ENCODE results near the gene SLC6A6.
"Not testable (repeated sequence)": the region's sequence is repeated elsewhere in the genome, so short reads cannot be mapped to it uniquely, and the experiment has no call there.

Gene SLC6A6

DNA sequence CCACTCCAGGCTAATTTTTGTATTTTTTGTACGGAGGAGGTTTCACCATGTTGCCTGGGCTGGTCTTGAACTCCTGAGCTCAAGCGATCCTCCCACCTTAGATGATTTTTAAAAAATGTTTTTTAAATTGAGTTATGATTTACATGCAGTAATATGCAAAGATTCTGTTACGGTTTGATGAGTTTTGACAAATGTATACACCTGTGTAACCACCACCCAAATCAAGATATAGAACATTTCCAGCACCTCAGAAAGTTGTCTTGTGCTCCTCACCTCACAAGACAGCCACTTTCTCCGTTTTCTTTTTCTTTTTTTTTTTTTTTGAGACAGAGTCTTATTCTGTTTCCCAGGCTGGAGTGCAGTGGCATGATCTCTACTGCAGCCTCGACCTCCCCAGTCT, 4.8 kb downstream of the SLC6A6 start:
- Histone ChIP-seq H3K9me3 (ENCODE audit: control insufficient read depth in 2 of 2, low read length in 2 of 2) (no peaks in the 10 kb centered on the region), H3K27me3 (ENCODE audit: control insufficient read depth in 2 of 2, insufficient read depth in 2 of 2, low read length in 2 of 2) (peaks cover 0 to 6% of the 10 kb centered on the region in 2 donors), H3K27ac (ENCODE audit: low read depth in 2 of 2, low read length in 2 of 2) (no peak overlapping the region), H3K4me3 (ENCODE audit: low read length in 2 of 2) (no peak overlapping the region), H3K4me1 (ENCODE audit: control insufficient read depth in 2 of 2, insufficient read depth in 2 of 2, low read length in 2 of 2) (peaks cover 10 to 23% of the 10 kb centered on the region in 2 donors), H3K36me3 (ENCODE audit: control insufficient read depth in 2 of 2, insufficient read depth in 2 of 2, low read length in 2 of 2) (peaks cover 0 to 4% of the 10 kb centered on the region in 2 donors), H3K9ac (ENCODE audit: low read depth in 1 of 2, low read length in 2 of 2) (no peak overlapping the region)

- not testable (repeated sequence) for H3K27me3 ChIP-seq (ENCODE audit: control insufficient read depth in 2 of 2, insufficient read depth in 2 of 2, low read length in 2 of 2); H3K4me3 ChIP-seq (ENCODE audit: low read length in 2 of 2); H3K9ac ChIP-seq (ENCODE audit: low read depth in 1 of 2, low read length in 2 of 2); H3K9me3 ChIP-seq (ENCODE audit: control insufficient read depth in 2 of 2, low read length in 2 of 2); H3K27ac ChIP-seq (ENCODE audit: low read depth in 2 of 2, low read length in 2 of 2); H3K36me3 ChIP-seq (ENCODE audit: control insufficient read depth in 2 of 2, insufficient read depth in 2 of 2, low read length in 2 of 2)
- peaks cover 3 to 12% of the 10 kb centered on the region in 2 donors for H3K4me1 ChIP-seq (ENCODE audit: control insufficient read depth in 2 of 2, insufficient read depth in 2 of 2, low read length in 2 of 2)
Measured at GRCh38 chr3:14409779-14410063, 7.3 kb downstream of the SLC6A6 start.

DNA sequence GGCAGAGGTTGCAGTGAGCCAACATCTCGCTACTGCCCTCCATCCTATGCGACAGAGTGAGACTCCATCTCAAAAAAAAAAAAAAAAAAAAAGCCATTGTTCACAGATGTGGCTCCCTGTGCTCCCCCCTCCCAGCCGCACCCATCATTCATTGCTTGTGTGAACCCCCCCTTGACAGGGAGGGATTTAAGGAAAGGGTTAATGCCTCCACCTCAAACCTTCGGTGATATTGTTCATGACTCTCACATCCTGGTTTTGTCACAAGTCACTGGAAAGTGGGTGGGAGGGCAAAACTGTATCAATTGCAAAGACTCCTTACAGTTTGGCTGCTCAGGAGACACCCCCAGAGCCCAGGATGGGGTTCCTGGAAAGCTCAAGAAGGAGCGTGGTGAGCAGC, 7.7 kb downstream of the SLC6A6 start:
- no peak overlapping the region for H3K27ac ChIP-seq (ENCODE audit: low read depth in 2 of 2, low read length in 2 of 2)
- H3K27me3 ChIP-seq (ENCODE audit: control insufficient read depth in 2 of 2, insufficient read depth in 2 of 2, low read length in 2 of 2) = no peaks in the 10 kb centered on the region
- H3K4me3 ChIP-seq (ENCODE audit: low read length in 2 of 2) = no peak overlapping the region
- H3K36me3 ChIP-seq (ENCODE audit: control insufficient read depth in 2 of 2, insufficient read depth in 2 of 2, low read length in 2 of 2) = peaks cover 0 to 4% of the 10 kb centered on the region in 2 donors
- H3K4me1 ChIP-seq (ENCODE audit: control insufficient read depth in 2 of 2, insufficient read depth in 2 of 2, low read length in 2 of 2) = peaks cover 3 to 8% of the 10 kb centered on the region in 2 donors
- no peak overlapping the region for H3K9ac ChIP-seq (ENCODE audit: low read depth in 1 of 2, low read length in 2 of 2)
- H3K9me3 ChIP-seq (ENCODE audit: control insufficient read depth in 2 of 2, low read length in 2 of 2) = no peaks in the 10 kb centered on the region

DNA sequence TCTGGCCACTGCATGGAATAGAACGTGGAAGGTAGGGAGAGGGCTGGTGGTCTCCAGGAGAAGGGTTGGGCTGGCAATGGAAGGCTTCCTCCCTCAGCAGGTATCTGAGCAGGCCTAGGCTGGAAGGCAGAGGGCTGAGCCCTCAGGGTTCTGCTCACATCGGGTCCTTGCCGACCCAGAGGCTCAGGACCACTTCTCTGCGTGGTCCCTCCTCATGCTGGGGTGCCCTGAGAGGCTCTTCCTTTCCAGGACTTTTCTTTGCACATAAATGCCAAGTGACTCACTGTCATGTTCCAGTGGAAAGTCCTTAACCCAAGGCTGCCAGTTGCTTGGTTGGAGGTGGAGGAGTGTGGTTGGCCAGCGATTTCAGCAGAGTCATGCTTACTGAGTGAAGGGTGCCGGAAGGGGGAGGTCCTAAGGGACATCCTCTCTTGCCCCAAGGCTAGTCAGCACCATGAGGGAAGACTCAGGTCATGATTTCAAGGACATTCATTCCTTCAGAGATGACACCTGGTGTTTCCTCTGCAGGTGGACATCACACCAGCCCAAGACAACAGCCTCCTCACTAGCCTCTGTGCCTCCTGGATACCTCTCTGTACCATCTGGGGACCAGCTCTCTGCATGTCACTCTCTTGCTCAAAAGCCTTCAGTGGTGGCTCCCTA, 8.2 kb downstream of the SLC6A6 start:
- Histone ChIP-seq H3K36me3 (ENCODE audit: control insufficient read depth in 2 of 2, insufficient read depth in 2 of 2, low read length in 2 of 2) (peaks cover 0 to 4% of the 10 kb centered on the region in 2 donors), H3K4me3 (ENCODE audit: low read length in 2 of 2) (no peak overlapping the region), H3K27ac (ENCODE audit: low read depth in 2 of 2, low read length in 2 of 2) (no peak overlapping the region), H3K9me3 (ENCODE audit: control insufficient read depth in 2 of 2, low read length in 2 of 2) (no peaks in the 10 kb centered on the region), H3K27me3 (ENCODE audit: control insufficient read depth in 2 of 2, insufficient read depth in 2 of 2, low read length in 2 of 2) (no peaks in the 10 kb centered on the region), H3K9ac (ENCODE audit: low read depth in 1 of 2, low read length in 2 of 2) (no peak overlapping the region), H3K4me1 (ENCODE audit: control insufficient read depth in 2 of 2, insufficient read depth in 2 of 2, low read length in 2 of 2) (peaks cover 3 to 6% of the 10 kb centered on the region in 2 donors)

DNA sequence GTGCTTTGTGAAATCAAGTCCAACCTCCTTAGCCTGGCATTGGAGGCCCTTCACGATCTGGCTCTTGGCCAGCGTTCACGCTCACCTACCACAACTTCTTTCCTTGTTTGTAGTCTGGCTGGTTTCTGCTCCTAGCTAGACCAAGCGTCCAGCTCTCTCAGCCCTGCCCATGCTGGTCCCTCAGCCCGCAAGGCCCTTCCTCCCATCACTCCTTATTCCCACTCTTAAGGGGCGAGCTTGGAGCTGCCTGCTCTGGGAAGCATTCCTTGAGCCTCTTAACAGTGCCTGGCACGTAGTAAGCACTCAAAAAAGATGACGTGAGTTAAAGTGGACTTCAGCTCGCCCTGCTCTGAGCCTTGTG, 8.7 kb downstream of the SLC6A6 start:
- Histone ChIP-seq H3K9me3 (ENCODE audit: control insufficient read depth in 2 of 2, low read length in 2 of 2) (no peaks in the 10 kb centered on the region), H3K27me3 (ENCODE audit: control insufficient read depth in 2 of 2, insufficient read depth in 2 of 2, low read length in 2 of 2) (no peaks in the 10 kb centered on the region), H3K9ac (ENCODE audit: low read depth in 1 of 2, low read length in 2 of 2) (no peak overlapping the region), H3K4me3 (ENCODE audit: low read length in 2 of 2) (no peak overlapping the region), H3K36me3 (ENCODE audit: control insufficient read depth in 2 of 2, insufficient read depth in 2 of 2, low read length in 2 of 2) (peaks cover 0 to 4% of the 10 kb centered on the region in 2 donors), H3K27ac (ENCODE audit: low read depth in 2 of 2, low read length in 2 of 2) (no peak overlapping the region), H3K4me1 (ENCODE audit: control insufficient read depth in 2 of 2, insufficient read depth in 2 of 2, low read length in 2 of 2) (peaks cover 3 to 6% of the 10 kb centered on the region in 2 donors)

GRCh38 chr3:14411988-14412387, 9.6 kb downstream of the SLC6A6 start:
- Histone ChIP-seq H3K9me3 (ENCODE audit: control insufficient read depth in 2 of 2, low read length in 2 of 2) (no peaks in the 10 kb centered on the region), H3K27ac (ENCODE audit: low read depth in 2 of 2, low read length in 2 of 2) (no peak overlapping the region), H3K27me3 (ENCODE audit: control insufficient read depth in 2 of 2, insufficient read depth in 2 of 2, low read length in 2 of 2) (no peaks in the 10 kb centered on the region), H3K4me1 (ENCODE audit: control insufficient read depth in 2 of 2, insufficient read depth in 2 of 2, low read length in 2 of 2) (peaks cover 3 to 6% of the 10 kb centered on the region in 2 donors), H3K4me3 (ENCODE audit: low read length in 2 of 2) (no peak overlapping the region), H3K9ac (ENCODE audit: low read depth in 1 of 2, low read length in 2 of 2) (no peak overlapping the region), H3K36me3 (ENCODE audit: control insufficient read depth in 2 of 2, insufficient read depth in 2 of 2, low read length in 2 of 2) (peaks cover 0 to 4% of the 10 kb centered on the region in 2 donors)

- peaks cover 0 to 4% of the 10 kb centered on the region in 2 donors for H3K36me3 ChIP-seq (ENCODE audit: control insufficient read depth in 2 of 2, insufficient read depth in 2 of 2, low read length in 2 of 2)
- peaks cover 3 to 6% of the 10 kb centered on the region in 2 donors for H3K4me1 ChIP-seq (ENCODE audit: control insufficient read depth in 2 of 2, insufficient read depth in 2 of 2, low read length in 2 of 2)
- H3K27ac ChIP-seq (ENCODE audit: low read depth in 2 of 2, low read length in 2 of 2) = no peak overlapping the region
- no peak overlapping the region for H3K4me3 ChIP-seq (ENCODE audit: low read length in 2 of 2)
- H3K9ac ChIP-seq (ENCODE audit: low read depth in 1 of 2, low read length in 2 of 2) = no peak overlapping the region
- no peaks in the 10 kb centered on the region for H3K27me3 ChIP-seq (ENCODE audit: control insufficient read depth in 2 of 2, insufficient read depth in 2 of 2, low read length in 2 of 2)
- no peaks in the 10 kb centered on the region for H3K9me3 ChIP-seq (ENCODE audit: control insufficient read depth in 2 of 2, low read length in 2 of 2)
Measured at GRCh38 chr3:14412831-14413380, 10.5 kb downstream of the SLC6A6 start.

DNA sequence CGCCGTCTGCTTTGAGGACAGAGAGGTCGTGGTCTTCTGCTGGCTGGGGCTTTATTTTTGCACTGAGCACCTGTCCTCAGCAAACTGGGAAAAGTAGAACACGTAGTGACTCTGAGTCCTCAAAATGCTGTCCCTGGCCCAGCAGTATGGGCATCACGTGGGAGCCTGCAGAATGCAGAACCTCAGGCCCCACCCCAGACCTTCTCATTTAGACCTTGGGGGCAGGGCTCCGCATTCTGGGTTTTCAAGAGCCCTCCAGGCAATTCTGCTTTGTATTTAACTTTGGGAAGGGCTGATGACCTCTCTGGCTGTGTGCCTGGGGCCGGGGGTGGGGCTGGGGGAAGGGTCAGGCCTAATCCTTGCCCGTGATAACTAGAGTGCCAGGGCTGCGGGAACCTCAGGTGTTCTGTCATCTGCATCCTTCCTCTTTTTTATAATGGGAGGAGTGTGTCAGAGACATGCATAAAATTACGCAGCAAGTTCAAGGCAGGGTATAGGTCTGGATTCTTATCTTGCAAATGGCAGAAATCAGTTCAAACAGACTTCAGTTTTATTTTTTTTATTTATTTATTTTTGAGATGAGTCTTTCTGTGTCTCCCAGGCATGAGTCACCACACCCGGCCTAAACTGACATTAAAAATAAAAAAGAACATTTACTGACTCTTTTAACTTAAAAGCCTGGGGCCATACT, 11.1 kb downstream of the SLC6A6 start:
- peaks cover 3 to 6% of the 10 kb centered on the region in 2 donors for H3K4me1 ChIP-seq (ENCODE audit: control insufficient read depth in 2 of 2, insufficient read depth in 2 of 2, low read length in 2 of 2)
- no peak overlapping the region for H3K27ac ChIP-seq (ENCODE audit: low read depth in 2 of 2, low read length in 2 of 2)
- peaks cover 0 to 4% of the 10 kb centered on the region in 2 donors for H3K36me3 ChIP-seq (ENCODE audit: control insufficient read depth in 2 of 2, insufficient read depth in 2 of 2, low read length in 2 of 2)
- no peak overlapping the region for H3K9ac ChIP-seq (ENCODE audit: low read depth in 1 of 2, low read length in 2 of 2)
- no peaks in the 10 kb centered on the region for H3K27me3 ChIP-seq (ENCODE audit: control insufficient read depth in 2 of 2, insufficient read depth in 2 of 2, low read length in 2 of 2)
- no peaks in the 10 kb centered on the region for H3K9me3 ChIP-seq (ENCODE audit: control insufficient read depth in 2 of 2, low read length in 2 of 2)
- H3K4me3 ChIP-seq (ENCODE audit: low read length in 2 of 2) = no peak overlapping the region

- no peaks in the 10 kb centered on the region for H3K9me3 ChIP-seq (ENCODE audit: control insufficient read depth in 2 of 2, low read length in 2 of 2)
- no peak overlapping the region for H3K9ac ChIP-seq (ENCODE audit: low read depth in 1 of 2, low read length in 2 of 2)
- peaks cover 6 to 9% of the 10 kb centered on the region in 2 donors for H3K4me1 ChIP-seq (ENCODE audit: control insufficient read depth in 2 of 2, insufficient read depth in 2 of 2, low read length in 2 of 2)
- no peaks in the 10 kb centered on the region for H3K27me3 ChIP-seq (ENCODE audit: control insufficient read depth in 2 of 2, insufficient read depth in 2 of 2, low read length in 2 of 2)
- peaks cover 0 to 4% of the 10 kb centered on the region in 2 donors for H3K36me3 ChIP-seq (ENCODE audit: control insufficient read depth in 2 of 2, insufficient read depth in 2 of 2, low read length in 2 of 2)
- H3K4me3 ChIP-seq (ENCODE audit: low read length in 2 of 2) = no peak overlapping the region
- no peak overlapping the region for H3K27ac ChIP-seq (ENCODE audit: low read depth in 2 of 2, low read length in 2 of 2)
Measured at GRCh38 chr3:14414846-14415464, 12.5 kb downstream of the SLC6A6 start.

GRCh38 chr3:14415501-14415900, 13.1 kb downstream of the SLC6A6 start:
- peaks cover 0 to 4% of the 10 kb centered on the region in 2 donors for H3K36me3 ChIP-seq (ENCODE audit: control insufficient read depth in 2 of 2, insufficient read depth in 2 of 2, low read length in 2 of 2)
- no peaks in the 10 kb centered on the region for H3K9me3 ChIP-seq (ENCODE audit: control insufficient read depth in 2 of 2, low read length in 2 of 2)
- no peak overlapping the region for H3K4me3 ChIP-seq (ENCODE audit: low read length in 2 of 2)
- H3K27ac ChIP-seq (ENCODE audit: low read depth in 2 of 2, low read length in 2 of 2) = no peak overlapping the region
- H3K27me3 ChIP-seq (ENCODE audit: control insufficient read depth in 2 of 2, insufficient read depth in 2 of 2, low read length in 2 of 2) = no peaks in the 10 kb centered on the region
- no peak overlapping the region for H3K9ac ChIP-seq (ENCODE audit: low read depth in 1 of 2, low read length in 2 of 2)
- peaks cover 6 to 9% of the 10 kb centered on the region in 2 donors for H3K4me1 ChIP-seq (ENCODE audit: control insufficient read depth in 2 of 2, insufficient read depth in 2 of 2, low read length in 2 of 2)
